ENCODE data around the gene ZSCAN22.

GRCh38 chr19:58372311-58373133 is 45.7 kb downstream of the ZSCAN22 start:
- TF ChIP-seq CTCF (IDR thresholded peaks at IDR 0.05) (no peak), EZH2 (IDR thresholded peaks at IDR 0.05; ENCODE audit: borderline replicate concordance, insufficient read depth, low read depth, low read length, poor library complexity, severe bottlenecking) (no peak)

All from B cell (primary cell).